IMR-90 (cell line): ENCODE data around the gene PHF21A. TPM values are rescaled to one million over a fixed set of nuclear protein-coding genes. Genes with fewer than 3 reads are reported as not detected.

ENCODE experiments used
- ATAC-seq: fragments of 200-7000 bp; cut with Tn5 transposase; 2 replicates; pipeline ENCODE4 v1.9.1; 2020; ENCODE audit warnings: low read depth, mild to moderate bottlenecking, moderate library complexity
- BruUV-seq: library from RNA; stranded (reverse); fragments of 400-500 nt; replicated peaks from 2 replicates; lab custom pipeline; 2021; lab: Mats Ljungman, UMichigan
- CTCF ChIA-PET: fragments of 300-600 bp; formaldehyde crosslinking; extraction: SDS; loops from one replicate; lab custom pipeline; 2021; ENCODE audit warnings: antibody characterized with exemption; lab: Yijun Ruan, JAX
- POLR2A ChIA-PET: fragments of 300-600 bp; sonication (Branson Sonifier 250); formaldehyde crosslinking; loops from one replicate; lab custom pipeline; 2022; ENCODE audit warnings: antibody characterized with exemption; ENCODE audit not compliant: unreplicated experiment; lab: Charles Lee
- DNase-seq: peaks from one replicate; pipeline ENCODE4 v3.0.0; 2013
- H2AFZ ChIP-seq: replicated peaks from 2 replicates; pipeline ENCODE3; 2013; ENCODE audit warnings: low read length, mild to moderate bottlenecking; ENCODE audit not compliant: poor library complexity
- H2AK5ac ChIP-seq: 2 replicates; pipeline ENCODE4 v1.6.1; 2013; ENCODE audit warnings: low read depth, low read length, inconsistent platforms
- H2AK9ac ChIP-seq: replicated peaks from 2 replicates; pipeline ENCODE3; 2013; ENCODE audit warnings: mild to moderate bottlenecking, low read depth, low read length, moderate library complexity; ENCODE audit not compliant: poor library complexity
- H2BK120ac ChIP-seq: 2 replicates; pipeline ENCODE4 v1.6.1; 2013; ENCODE audit warnings: low read depth, low read length, inconsistent platforms
- H2BK15ac ChIP-seq: 3 replicates; pipeline ENCODE4 v1.6.1; 2013; ENCODE audit warnings: low read depth, low read length, inconsistent platforms
- H2BK20ac ChIP-seq: 2 replicates; pipeline ENCODE4 v1.6.1; 2013; ENCODE audit warnings: low read depth, mild to moderate bottlenecking, inconsistent platforms, low read length, moderate library complexity
- H2BK5ac ChIP-seq: 2 replicates; pipeline ENCODE4 v1.6.1; 2013; ENCODE audit warnings: mild to moderate bottlenecking, low read depth, low read length, inconsistent platforms; ENCODE audit not compliant: poor library complexity, severe bottlenecking
- H3K14ac ChIP-seq: replicated peaks from 2 replicates; pipeline ENCODE4 v1.6.1; 2013; ENCODE audit warnings: low read depth, low read length, inconsistent platforms
- H3K18ac ChIP-seq: 2 replicates; pipeline ENCODE4 v1.6.1; 2013; ENCODE audit warnings: low read depth, low read length, control low read depth
- H3K23ac ChIP-seq: 2 replicates; pipeline ENCODE4 v1.6.1; 2013; ENCODE audit warnings: low read depth, low read length, inconsistent platforms
- H3K27ac ChIP-seq: 2 replicates; pipeline ENCODE4 v1.5.1; 2013; ENCODE audit warnings: mild to moderate bottlenecking, control low read depth, low read length; ENCODE audit not compliant: insufficient read depth
- H3K27me3 ChIP-seq: 2 replicates; pipeline ENCODE4 v1.6.1; 2013; ENCODE audit warnings: low read length; ENCODE audit not compliant: control insufficient read depth, insufficient read depth
- H3K36me3 ChIP-seq: 2 replicates; pipeline ENCODE4 v1.6.1; 2013; ENCODE audit warnings: low read length, mixed read lengths; ENCODE audit not compliant: control insufficient read depth, insufficient read depth
- H3K4ac ChIP-seq: 2 replicates; pipeline ENCODE4 v1.6.1; 2013; ENCODE audit warnings: low read depth, low read length, inconsistent platforms
- H3K4me1 ChIP-seq: 2 replicates; pipeline ENCODE4 v1.6.1; 2013; ENCODE audit warnings: low read length, mixed read lengths; ENCODE audit not compliant: control insufficient read depth, insufficient read depth
- H3K4me2 ChIP-seq: 2 replicates; pipeline ENCODE4 v1.6.1; 2013; ENCODE audit warnings: low read depth, mild to moderate bottlenecking, control low read depth, low read length, moderate library complexity
- H3K4me3 ChIP-seq: 2 replicates; pipeline ENCODE4 v1.5.1; 2013; ENCODE audit warnings: low read depth, mild to moderate bottlenecking, control low read depth, low read length, moderate library complexity; ENCODE audit not compliant: insufficient read depth
- H3K56ac ChIP-seq: 2 replicates; pipeline ENCODE4 v1.6.1; 2013; ENCODE audit warnings: low read length, inconsistent platforms; ENCODE audit not compliant: insufficient read depth; ENCODE audit errors: extremely low read depth
- H3K79me1 ChIP-seq, 2 experiments: 2 replicates each; pipeline ENCODE4 v1.6.1; 2013; ENCODE audit warnings: low read length in 2 of 2, inconsistent platforms in 1 of 2, low read depth in 1 of 2
- H3K9ac ChIP-seq: 2 replicates; pipeline ENCODE4 v1.6.1; 2013; ENCODE audit warnings: low read depth, low read length, control low read depth
- H3K9me1 ChIP-seq: 2 replicates; pipeline ENCODE4 v1.6.1; 2013; ENCODE audit warnings: low read length, inconsistent platforms; ENCODE audit not compliant: insufficient read depth
- H3K9me3 ChIP-seq: 2 replicates; pipeline ENCODE4 v1.6.1; 2013; ENCODE audit warnings: low read length; ENCODE audit not compliant: control insufficient read depth, insufficient read depth
- H4K20me1 ChIP-seq: 2 replicates; pipeline ENCODE4 v1.6.1; 2013; ENCODE audit warnings: low read length, inconsistent platforms; ENCODE audit not compliant: insufficient read depth
- H4K5ac ChIP-seq: 2 replicates; pipeline ENCODE4 v1.6.1; 2013; ENCODE audit warnings: mild to moderate bottlenecking, low read depth, low read length, control low read depth
- H4K8ac ChIP-seq, 2 experiments: 2 replicates each; pipeline ENCODE4 v1.6.1; 2013; ENCODE audit warnings: low read depth in 2 of 2, low read length in 2 of 2, control low read depth in 1 of 2, inconsistent platforms in 1 of 2
- H4K91ac ChIP-seq: 2 replicates; pipeline ENCODE4 v1.6.1; 2013; ENCODE audit warnings: low read depth, low read length, inconsistent platforms; ENCODE audit not compliant: insufficient read depth
- BHLHE40 ChIP-seq: fragments of 150-350 bp; IDR thresholded peaks from 2 replicates; pipeline ENCODE4 v1.6.1; 2016; ENCODE audit warnings: mild to moderate bottlenecking, low read depth, low read length
- CEBPB ChIP-seq: IDR thresholded peaks from 2 replicates; pipeline ENCODE4 v1.6.1; 2012; ENCODE audit warnings: low read depth, low read length, improper control_type of control experiment
- CHD1 ChIP-seq: IDR thresholded peaks from 2 replicates; pipeline ENCODE4 v1.6.1; 2012; ENCODE audit warnings: low read depth, low read length, improper control_type of control experiment
- CTCF ChIP-seq: conservative IDR thresholded peaks from 2 replicates; pipeline ENCODE4 v1.5.1; 2012; ENCODE audit warnings: mild to moderate bottlenecking, low read depth, low read length, improper control_type of control experiment
- FOS ChIP-seq: fragments of 150-350 bp; IDR thresholded peaks from 2 replicates; pipeline ENCODE4 v1.6.1; 2016; ENCODE audit warnings: low read depth, low read length
- MAFK ChIP-seq: IDR thresholded peaks from 2 replicates; pipeline ENCODE4 v1.6.1; 2012; ENCODE audit warnings: low read depth, low read length, improper control_type of control experiment
- MAZ ChIP-seq: IDR thresholded peaks from 2 replicates; pipeline ENCODE4 v1.6.1; 2012; ENCODE audit warnings: low read depth, mild to moderate bottlenecking, low read length, improper control_type of control experiment, moderate library complexity, borderline replicate concordance
- MXI1 ChIP-seq: IDR thresholded peaks from 2 replicates; pipeline ENCODE4 v1.6.1; 2012; ENCODE audit warnings: low read depth, mild to moderate bottlenecking, low read length, moderate library complexity, borderline replicate concordance
- NFE2L2 ChIP-seq: fragments of 150-350 bp; IDR thresholded peaks from 2 replicates; pipeline ENCODE4 v1.6.1; 2016; ENCODE audit warnings: low read depth, mild to moderate bottlenecking, low read length
- POLR2A ChIP-seq: IDR thresholded peaks from 2 replicates; pipeline ENCODE4 v1.6.1; 2012; ENCODE audit warnings: mild to moderate bottlenecking, low read depth, low read length
- RAD21 ChIP-seq: IDR thresholded peaks from 2 replicates; pipeline ENCODE4 v1.6.1; 2012; ENCODE audit warnings: low read length, improper control_type of control experiment
- RCOR1 ChIP-seq: IDR thresholded peaks from 2 replicates; pipeline ENCODE4 v1.6.1; 2012; ENCODE audit warnings: mild to moderate bottlenecking, low read length, improper control_type of control experiment; ENCODE audit not compliant: insufficient replicate concordance
- RFX5 ChIP-seq: IDR thresholded peaks from 2 replicates; pipeline ENCODE4 v1.8.0; 2012; ENCODE audit warnings: low read depth, mild to moderate bottlenecking, low read length, moderate library complexity
- SMC3 ChIP-seq: fragments of 150-350 bp; IDR thresholded peaks from 2 replicates; pipeline ENCODE4 v1.6.1; 2016; ENCODE audit warnings: low read depth, mild to moderate bottlenecking, antibody characterized with exemption, low read length, moderate library complexity
- WGBS, 2 experiments: methylation state at CpG; one replicate each; pipeline versions ENCODE4 v1.1.5 to v1.1.7; 2013; ENCODE audit warnings: missing lambda C conversion rate in 2 of 2; ENCODE audit not compliant: insufficient read length in 1 of 2; ENCODE audit errors: extremely low coverage in 2 of 2; 5-methylcytosine and 5-hydroxymethylcytosine counted together
- dilution Hi-C: fragments of 300-500 bp; cut with HindIII; formaldehyde crosslinking; loops from one replicate; pipeline ENCODE4 v1.14.3; 2018; ENCODE audit warnings: low sequenced_read_pairs; ENCODE audit not compliant: unreplicated experiment
- in situ Hi-C: fragments of 300-500 bp; cut with MboI; formaldehyde crosslinking; loops from 3 replicates; pipeline ENCODE4 v1.14.3; 2019; ENCODE audit warnings: low sequenced_read_pairs, inconsistent platforms, mixed read lengths
- intact Hi-C: fragments of 100-400 bp; cut with micrococcal nuclease; formaldehyde crosslinking; loops from 2 replicates; pipeline ENCODE4 v1.10.0; 2022
- polyA plus RNA-seq, 3 experiments: library from polyadenylated mRNA; depleted of rRNA; stranded (reverse); fragments of >200 nt; gene quantifications; 2 replicates each; pipeline ENCODE4 v1.2.3, GENCODE V29; 2012; ENCODE audit warnings: low replicate concordance in 1 of 3
- total RNA-seq: library from RNA; depleted of rRNA; stranded (reverse); fragments of >200 nt; gene quantifications from 2 replicates; pipeline ENCODE4 v1.2.3, GENCODE V29; 2012
- TF ChIP-seq, protein P1 (sequence below): fragments of 150-350 bp; IDR thresholded peaks from 2 replicates; pipeline ENCODE4 v1.6.1; 2016; ENCODE audit warnings: low read depth, mild to moderate bottlenecking, low read length, moderate library complexity, borderline replicate concordance
- TF ChIP-seq, protein P2 (sequence below): fragments of 150-350 bp; IDR thresholded peaks from 2 replicates; pipeline ENCODE4 v1.6.1; 2017; ENCODE audit warnings: mild to moderate bottlenecking, antibody characterized with exemption, low read length, low read depth

The PHF21A gene
- total and polyA plus RNA-seq, 2 of the 4 experiments (the other 2 are of a cell fraction) = 9.0 to 20.6 TPM

GRCh38 chr11:46020084-46020599 lies 101.1 kb downstream of the PHF21A start:
- H3K4me3 ChIP-seq = no peak overlapping the region
- no peaks in the 10 kb centered on the region for H3K27me3 ChIP-seq
- BruUV-seq = no TSS peak
- H2BK120ac ChIP-seq = no peak overlapping the region
- H2AFZ ChIP-seq = no peak overlapping the region
- no peak overlapping the region for H3K4ac ChIP-seq
- H3K9me1 ChIP-seq = peaks cover 4% of the 10 kb centered on the region; the same call in 1 of the 2 replicates
- dilution Hi-C loops (no loop called here), in situ Hi-C loops (no loop called here), intact Hi-C loops (no loop called here)
- no peak for ATAC-seq
- no peak overlapping the region for H2BK15ac ChIP-seq
- TF ChIP-seq RCOR1 (no peak), CEBPB (no peak), RAD21 (no peak), MXI1 (no peak), MAZ (no peak), CTCF (no peak), FOS (no peak), POLR2A (no peak), CHD1 (no peak), SMC3 (no peak), BHLHE40 (no peak), NFE2L2 (no peak), RFX5 (no peak), MAFK (no peak)
- TF ChIP-seq, protein P1, sequence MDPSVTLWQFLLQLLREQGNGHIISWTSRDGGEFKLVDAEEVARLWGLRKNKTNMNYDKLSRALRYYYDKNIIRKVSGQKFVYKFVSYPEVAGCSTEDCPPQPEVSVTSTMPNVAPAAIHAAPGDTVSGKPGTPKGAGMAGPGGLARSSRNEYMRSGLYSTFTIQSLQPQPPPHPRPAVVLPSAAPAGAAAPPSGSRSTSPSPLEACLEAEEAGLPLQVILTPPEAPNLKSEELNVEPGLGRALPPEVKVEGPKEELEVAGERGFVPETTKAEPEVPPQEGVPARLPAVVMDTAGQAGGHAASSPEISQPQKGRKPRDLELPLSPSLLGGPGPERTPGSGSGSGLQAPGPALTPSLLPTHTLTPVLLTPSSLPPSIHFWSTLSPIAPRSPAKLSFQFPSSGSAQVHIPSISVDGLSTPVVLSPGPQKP = no peak
- TF ChIP-seq, protein P2, sequence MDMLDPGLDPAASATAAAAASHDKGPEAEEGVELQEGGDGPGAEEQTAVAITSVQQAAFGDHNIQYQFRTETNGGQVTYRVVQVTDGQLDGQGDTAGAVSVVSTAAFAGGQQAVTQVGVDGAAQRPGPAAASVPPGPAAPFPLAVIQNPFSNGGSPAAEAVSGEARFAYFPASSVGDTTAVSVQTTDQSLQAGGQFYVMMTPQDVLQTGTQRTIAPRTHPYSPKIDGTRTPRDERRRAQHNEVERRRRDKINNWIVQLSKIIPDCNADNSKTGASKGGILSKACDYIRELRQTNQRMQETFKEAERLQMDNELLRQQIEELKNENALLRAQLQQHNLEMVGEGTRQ = no peak
- no peak overlapping the region for H2AK9ac ChIP-seq
- H3K27ac ChIP-seq = no peak overlapping the region
- no peak overlapping the region for H3K56ac ChIP-seq
- WGBS, 2 experiments = 100% methylated on average over 1 of the region's 8 CpGs; no CpG with 5 or more reads in 1 of the 2 experiments
- H3K23ac ChIP-seq = no peak overlapping the region
- H4K5ac ChIP-seq = no peak overlapping the region
- no peaks in the 10 kb centered on the region for H3K4me1 ChIP-seq
- no peak overlapping the region for H2AK5ac ChIP-seq
- peaks cover 8 to 23% of the 10 kb centered on the region in 2 experiments for H3K79me1 ChIP-seq
- CTCF ChIA-PET = interaction anchor here (1.8 kb wide), 1 partner anchor 14 kb away, joined by 5 read pairs; no protein-coding TSS in a partner anchor
- H3K9ac ChIP-seq = no peak overlapping the region
- no peak overlapping the region for H4K8ac ChIP-seq
- no peak for DNase-seq
- peaks cover 4% of the 10 kb centered on the region; the same call in 1 of the 2 replicates for H3K36me3 ChIP-seq
- POLR2A ChIA-PET = no interaction called here
- H3K4me2 ChIP-seq = no peak overlapping the region
- no peak overlapping the region for H2BK20ac ChIP-seq
- no peak overlapping the region for H3K14ac ChIP-seq
- no peak overlapping the region for H2BK5ac ChIP-seq
- H4K91ac ChIP-seq = no peak overlapping the region
- H4K20me1 ChIP-seq = peaks cover 6% of the 10 kb centered on the region
- H3K9me3 ChIP-seq = no peaks in the 10 kb centered on the region
- no peak overlapping the region for H3K18ac ChIP-seq
